Measurements from ENCODE around the gene PHF21A. TPM values are rescaled to one million over a fixed set of nuclear protein-coding genes. Genes with fewer than 3 reads are reported as not detected.
A peak's percentile ranks its signal among the peaks of the same experiment; 100 is the strongest.

Gene PHF21A
- total RNA-seq, 1 experiment from 2014 or later, result 20.5 TPM

DNA sequence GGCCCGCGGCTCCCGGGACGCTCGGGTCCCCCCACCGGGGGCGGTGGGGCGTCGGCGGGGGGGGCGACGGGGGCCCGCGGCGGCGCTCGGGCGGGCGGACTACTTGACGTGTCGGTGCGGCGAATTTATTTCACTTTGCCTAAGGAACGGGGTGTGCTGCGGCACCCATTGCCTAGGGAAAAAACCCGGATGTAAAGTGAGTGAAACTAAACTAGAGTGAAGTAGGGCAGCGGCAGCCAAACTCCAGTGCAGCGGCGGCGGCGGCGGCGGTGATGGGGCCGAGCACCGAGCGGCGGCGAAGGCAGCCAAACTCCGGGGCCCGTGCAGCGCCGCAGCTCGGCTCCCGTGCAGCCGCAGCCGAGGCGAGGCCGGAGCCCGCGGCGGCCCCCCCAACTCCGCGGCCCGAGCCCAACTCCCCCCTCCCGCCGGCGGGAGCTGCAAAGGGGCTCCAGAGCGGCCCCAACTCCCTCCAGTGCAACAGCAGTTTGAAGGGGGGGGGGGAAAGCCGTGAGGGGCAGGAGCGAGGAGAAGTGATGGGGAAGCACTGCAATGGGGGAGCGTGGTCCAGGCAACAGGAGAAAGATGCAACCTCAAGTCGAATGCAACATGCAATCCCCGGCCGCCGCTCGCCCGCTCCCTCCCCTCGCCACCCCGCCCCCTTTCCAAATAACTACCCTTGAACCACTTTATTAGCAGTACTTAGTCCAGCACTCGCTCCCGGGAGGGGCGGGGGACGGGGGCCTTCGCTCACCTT is 647 bp upstream of the PHF21A start:
- TF ChIP-seq, protein P1, sequence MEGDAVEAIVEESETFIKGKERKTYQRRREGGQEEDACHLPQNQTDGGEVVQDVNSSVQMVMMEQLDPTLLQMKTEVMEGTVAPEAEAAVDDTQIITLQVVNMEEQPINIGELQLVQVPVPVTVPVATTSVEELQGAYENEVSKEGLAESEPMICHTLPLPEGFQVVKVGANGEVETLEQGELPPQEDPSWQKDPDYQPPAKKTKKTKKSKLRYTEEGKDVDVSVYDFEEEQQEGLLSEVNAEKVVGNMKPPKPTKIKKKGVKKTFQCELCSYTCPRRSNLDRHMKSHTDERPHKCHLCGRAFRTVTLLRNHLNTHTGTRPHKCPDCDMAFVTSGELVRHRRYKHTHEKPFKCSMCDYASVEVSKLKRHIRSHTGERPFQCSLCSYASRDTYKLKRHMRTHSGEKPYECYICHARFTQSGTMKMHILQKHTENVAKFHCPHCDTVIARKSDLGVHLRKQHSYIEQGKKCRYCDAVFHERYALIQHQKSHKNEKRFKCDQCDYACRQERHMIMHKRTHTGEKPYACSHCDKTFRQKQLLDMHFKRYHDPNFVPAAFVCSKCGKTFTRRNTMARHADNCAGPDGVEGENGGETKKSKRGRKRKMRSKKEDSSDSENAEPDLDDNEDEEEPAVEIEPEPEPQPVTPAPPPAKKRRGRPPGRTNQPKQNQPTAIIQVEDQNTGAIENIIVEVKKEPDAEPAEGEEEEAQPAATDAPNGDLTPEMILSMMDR (IDR thresholded peaks at IDR 0.05; ENCODE audit: unreplicated experiment), result no peak
- Mint-ChIP-seq H3K27me3 (ENCODE audit: unreplicated experiment) (no peaks in the 10 kb centered on the region), H3K27ac (ENCODE audit: unreplicated experiment) (peak overlapping the region; percentile 66), H3K4me3 (ENCODE audit: low read depth, unreplicated experiment) (peak overlapping the region; percentile 92), H3K4me1 (ENCODE audit: low read depth, unreplicated experiment) (peaks cover 12% of the 10 kb centered on the region), H3K9me3 (ENCODE audit: low read depth, unreplicated experiment) (no peaks in the 10 kb centered on the region), H3K36me3 (ENCODE audit: insufficient read depth, unreplicated experiment) (peaks cover 37% of the 10 kb centered on the region)
- CTCF ChIA-PET, result interaction anchor here (0.6 kb wide), 2 partner anchors 11 to 261 kb away, joined by 4 read pairs; no protein-coding TSS in a partner anchor
- intact Hi-C loops (cut with micrococcal nuclease; ENCODE audit: unreplicated experiment), result loop anchor here (5.0 kb wide), 1 partner anchor 120 kb away; no protein-coding TSS in a partner anchor
- peak; percentile 69 for DNase-seq
- BruUV-seq (replicated peaks), result no TSS peak

DNA sequence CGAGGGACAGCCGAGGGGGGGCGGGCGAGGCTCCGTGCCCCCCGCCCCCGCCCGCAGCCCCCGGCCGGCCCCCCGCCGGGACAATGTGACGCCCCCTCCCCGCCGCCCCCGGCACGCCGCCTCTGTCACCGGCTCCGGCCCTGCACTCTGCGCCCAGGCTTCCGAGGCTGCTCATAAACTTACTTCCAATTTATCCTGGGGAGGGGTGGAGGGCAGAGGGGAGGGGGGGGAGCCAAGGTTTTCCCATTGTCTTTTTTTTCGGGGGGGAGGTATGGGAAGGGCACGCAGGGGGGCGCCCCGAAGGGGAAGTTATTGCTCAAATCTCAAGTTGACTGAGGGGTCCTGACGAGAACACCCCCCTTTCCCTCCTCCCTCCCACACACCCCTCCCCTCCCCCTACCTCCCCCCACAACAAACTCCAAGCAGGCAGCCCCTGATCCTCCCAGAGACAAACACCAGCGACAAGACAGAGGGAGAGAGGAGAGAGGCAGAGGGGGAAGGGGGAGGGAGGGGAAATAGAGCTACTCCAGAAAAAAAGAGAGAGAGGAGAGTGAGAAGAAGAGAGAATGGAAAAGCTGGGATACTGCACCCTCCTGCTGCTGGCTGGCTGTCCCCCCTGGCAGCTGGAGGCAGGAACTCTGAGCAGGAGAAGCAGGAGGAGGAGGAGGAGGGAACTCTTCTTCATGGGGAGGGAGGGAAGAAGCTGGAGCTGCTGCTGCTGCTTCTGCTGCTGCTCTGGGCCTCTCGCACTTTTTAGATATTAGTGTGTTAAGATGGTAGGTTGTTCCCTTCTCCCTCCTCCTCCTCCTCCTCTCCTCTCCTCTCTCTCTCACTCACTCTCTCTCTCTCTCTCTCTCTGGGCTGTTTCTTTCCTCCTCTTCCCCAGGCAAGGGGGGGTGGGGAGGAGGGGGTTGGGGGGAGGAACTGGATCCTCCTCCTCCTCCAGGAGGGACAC is 631 bp downstream of the PHF21A start:
- intact Hi-C loops (cut with micrococcal nuclease; ENCODE audit: unreplicated experiment), result loop anchor here (5.0 kb wide), 1 partner anchor 122 kb away; no protein-coding TSS in a partner anchor
- TF ChIP-seq, protein P1 (IDR thresholded peaks at IDR 0.05; ENCODE audit: unreplicated experiment), result no peak
- Mint-ChIP-seq H3K4me1 (ENCODE audit: low read depth, unreplicated experiment) (peaks cover 10% of the 10 kb centered on the region), H3K27me3 (ENCODE audit: unreplicated experiment) (no peaks in the 10 kb centered on the region), H3K36me3 (ENCODE audit: insufficient read depth, unreplicated experiment) (peaks cover 37% of the 10 kb centered on the region), H3K9me3 (ENCODE audit: low read depth, unreplicated experiment) (no peaks in the 10 kb centered on the region), H3K27ac (ENCODE audit: unreplicated experiment) (peak overlapping the region; percentile 91), H3K4me3 (ENCODE audit: low read depth, unreplicated experiment) (peak overlapping the region; percentile 92)
- no TSS peak for BruUV-seq (replicated peaks)
- DNase-seq, result peak; percentile 38
- CTCF ChIA-PET, result interaction anchor here (0.6 kb wide), 2 partner anchors 15 to 805 kb away, joined by 3 read pairs; no protein-coding TSS in a partner anchor

DNA sequence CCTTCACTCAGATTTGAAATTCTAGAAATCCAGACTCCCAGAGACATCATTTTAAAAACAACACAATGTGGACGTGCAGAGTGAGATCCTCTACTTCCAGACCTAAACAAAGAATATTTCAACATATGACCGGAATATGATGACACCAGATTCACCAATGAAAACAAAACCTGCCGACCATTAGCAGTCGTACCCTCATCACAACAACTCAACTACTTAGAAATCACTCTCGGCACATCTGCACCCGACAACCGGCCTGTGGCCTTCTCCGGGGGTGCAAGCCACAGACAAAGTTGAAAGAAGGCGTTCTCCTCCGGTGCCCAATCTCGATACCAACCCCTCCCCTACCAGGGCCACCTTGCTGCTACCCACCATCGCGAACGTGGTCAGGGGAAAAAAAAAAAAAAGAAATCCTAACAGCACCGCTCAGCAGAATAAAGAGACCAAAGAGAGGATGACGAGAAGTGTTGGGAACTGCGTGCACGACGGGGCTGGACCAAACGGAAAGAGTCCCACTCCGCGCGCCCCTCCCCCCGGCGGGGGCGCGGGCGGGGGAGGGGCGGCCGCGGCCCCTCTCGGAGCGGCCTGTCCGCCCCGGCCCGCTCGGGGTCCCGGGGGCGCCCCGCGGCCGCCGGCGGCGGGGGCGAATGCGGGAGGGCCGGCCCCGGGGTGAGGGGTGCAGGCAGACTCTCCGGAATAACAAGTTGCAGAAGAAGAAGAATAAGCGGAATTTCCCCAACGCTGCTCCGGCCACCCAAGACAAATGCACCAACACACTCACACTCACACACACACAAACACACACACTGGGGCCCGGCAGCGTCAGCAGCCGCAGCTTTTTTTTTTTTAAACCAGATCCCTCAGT is 1.7 kb downstream of the PHF21A start:
- peaks cover 37% of the 10 kb centered on the region for H3K36me3 Mint-ChIP-seq (ENCODE audit: insufficient read depth, unreplicated experiment)
- peak overlapping the region; percentile 92 for H3K4me3 Mint-ChIP-seq (ENCODE audit: low read depth, unreplicated experiment)
- H3K4me1 Mint-ChIP-seq (ENCODE audit: low read depth, unreplicated experiment), result peaks cover 10% of the 10 kb centered on the region
- no peaks in the 10 kb centered on the region for H3K27me3 Mint-ChIP-seq (ENCODE audit: unreplicated experiment)
- peak overlapping the region; percentile 11 for H3K27ac Mint-ChIP-seq (ENCODE audit: unreplicated experiment)
- TF ChIP-seq, protein P1 (IDR thresholded peaks at IDR 0.05; ENCODE audit: unreplicated experiment), result no peak
- peak; percentile 44 for DNase-seq
- intact Hi-C loops (cut with micrococcal nuclease; ENCODE audit: unreplicated experiment), result loop anchor here (5.0 kb wide), 1 partner anchor 123 kb away; no protein-coding TSS in a partner anchor
- CTCF ChIA-PET, result interaction anchor here (0.6 kb wide), 1 partner anchor 16 kb away, joined by 3 read pairs; no protein-coding TSS in a partner anchor
- TSS peak; percentile 40 for BruUV-seq (replicated peaks)
- no peaks in the 10 kb centered on the region for H3K9me3 Mint-ChIP-seq (ENCODE audit: low read depth, unreplicated experiment)

Data from Calu3 (cell line).